HG03175 (cell line): ENCODE measurements around the gene SIPA1L3.

Experiments
- ATAC-seq: cut with Tn5 transposase; IDR thresholded peaks from one replicate; pipeline ENCODE4 v1.9.1; 2021; ENCODE audit warnings: mild to moderate bottlenecking, moderate library complexity; ENCODE audit not compliant: unreplicated experiment

Gene SIPA1L3

DNA sequence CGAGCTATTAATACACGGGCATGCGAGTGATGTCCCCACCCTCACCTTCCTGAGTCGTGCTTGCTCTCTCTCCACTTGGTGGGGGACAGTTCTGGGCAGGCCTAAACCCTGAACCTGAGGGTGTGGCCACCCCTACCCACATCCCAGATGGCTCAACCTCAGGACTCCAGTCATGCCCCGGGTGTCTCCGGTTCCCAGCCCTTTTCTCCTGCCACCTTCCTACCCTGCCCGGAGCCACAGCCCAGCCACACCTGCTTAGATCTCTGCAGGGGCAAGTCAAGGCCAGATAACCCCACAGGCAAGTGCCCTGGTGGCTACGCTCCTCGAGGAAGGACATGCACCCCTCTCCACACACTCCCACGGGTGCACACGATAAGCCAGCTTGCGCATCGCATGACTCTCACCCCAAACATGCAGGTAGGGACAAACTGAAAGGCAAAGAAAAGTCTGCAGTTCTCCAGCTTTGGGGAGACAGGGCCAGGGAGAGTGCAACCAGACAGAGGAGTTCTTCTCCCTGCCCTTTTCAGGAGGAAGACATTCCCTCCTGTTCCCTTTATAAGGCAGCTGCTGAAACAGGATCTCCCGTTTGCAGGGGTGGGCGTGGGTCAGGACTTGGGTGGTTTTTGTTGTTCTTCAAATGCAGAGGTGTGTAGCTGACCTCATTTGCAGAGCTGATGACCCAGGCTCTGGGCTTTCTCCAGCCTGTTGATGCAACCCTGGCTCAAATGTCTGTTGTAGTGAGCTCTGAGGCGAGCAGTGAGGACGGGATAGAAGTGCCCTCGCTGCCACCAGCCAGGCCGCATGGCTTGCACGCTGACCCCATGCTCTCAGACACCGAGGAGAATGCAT is 228.4 kb downstream of the SIPA1L3 start:
- ATAC-seq: no peak

DNA sequence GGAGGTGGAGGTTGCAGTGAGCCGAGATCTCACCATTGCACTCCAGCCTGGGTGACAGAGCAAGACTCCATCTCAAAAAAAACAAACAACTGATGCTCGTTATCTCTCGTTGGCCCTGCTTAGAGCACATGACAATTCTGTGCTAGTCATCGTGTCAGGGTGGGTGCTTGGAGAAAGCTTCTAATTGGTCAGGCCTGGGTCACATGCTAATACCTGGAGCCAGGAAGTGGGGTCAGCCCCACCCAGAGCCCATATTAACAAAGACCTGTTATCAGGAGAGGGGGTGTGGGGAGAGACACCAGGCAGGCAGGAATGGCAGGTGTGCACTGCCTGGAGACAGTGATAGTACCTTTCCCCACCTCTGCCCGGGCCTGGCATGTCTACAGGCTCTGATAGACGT is 232.1 kb downstream of the SIPA1L3 start:
- no peak for ATAC-seq

DNA sequence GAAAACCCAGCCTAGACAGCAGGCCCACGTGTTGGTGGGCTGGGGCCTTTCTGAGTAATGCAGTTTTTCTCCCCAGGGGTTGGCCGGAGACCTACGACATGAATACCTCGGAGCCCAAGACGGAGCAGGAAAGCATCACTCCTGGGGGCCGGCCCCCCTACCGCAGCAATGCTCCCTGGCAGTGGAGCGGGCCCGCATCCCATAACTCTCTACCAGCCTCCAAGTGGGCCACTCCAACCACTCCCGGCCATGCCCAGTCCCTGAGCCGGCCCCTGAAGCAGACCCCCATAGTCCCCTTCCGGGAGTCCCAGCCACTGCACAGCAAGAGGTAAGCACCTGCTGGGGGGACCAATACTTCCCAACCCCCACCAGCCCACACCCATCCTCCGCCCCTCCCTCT is 234.1 kb downstream of the SIPA1L3 start:
- no peak for ATAC-seq

DNA sequence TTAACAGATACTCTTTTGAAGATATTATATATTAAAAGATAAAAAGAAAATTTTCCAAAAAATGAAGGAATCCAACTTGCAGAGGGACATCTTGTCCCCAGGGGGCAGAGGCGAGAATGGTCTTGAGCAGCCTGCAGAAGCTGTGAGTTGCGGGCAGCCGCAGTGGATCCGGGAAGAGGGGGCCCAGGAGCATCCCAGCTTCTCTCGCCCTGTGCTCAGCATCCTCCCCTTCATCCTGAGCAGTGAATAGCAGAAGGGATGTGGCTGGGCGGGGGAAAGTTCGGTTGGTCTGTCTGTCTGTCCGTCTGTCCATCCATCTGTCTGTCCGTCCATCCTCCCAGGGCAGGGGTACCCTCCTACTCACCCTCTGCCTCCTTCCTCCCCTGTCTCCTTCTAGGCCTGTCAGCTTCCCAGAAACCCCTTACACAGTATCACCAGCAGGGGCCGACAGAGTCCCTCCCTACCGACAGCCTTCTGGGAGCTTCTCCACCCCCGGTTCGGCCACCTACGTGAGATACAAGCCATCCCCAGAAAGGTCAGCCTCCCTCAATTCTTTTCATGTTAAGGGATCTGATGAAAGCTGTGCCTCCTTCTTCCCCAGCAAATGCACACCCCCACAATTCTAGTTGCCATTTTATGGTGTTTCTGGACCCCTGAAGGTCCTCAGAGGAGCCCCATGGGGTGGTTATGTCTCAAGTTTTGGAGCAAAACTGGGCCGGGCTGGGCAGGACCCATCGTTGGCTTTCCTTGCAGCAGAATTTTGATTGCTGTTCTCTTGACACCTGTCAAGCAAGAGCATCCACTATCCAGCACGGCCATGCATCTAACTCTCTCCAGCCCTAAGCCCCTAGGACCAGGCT is 235.4 kb downstream of the SIPA1L3 start:
- no peak for ATAC-seq

DNA sequence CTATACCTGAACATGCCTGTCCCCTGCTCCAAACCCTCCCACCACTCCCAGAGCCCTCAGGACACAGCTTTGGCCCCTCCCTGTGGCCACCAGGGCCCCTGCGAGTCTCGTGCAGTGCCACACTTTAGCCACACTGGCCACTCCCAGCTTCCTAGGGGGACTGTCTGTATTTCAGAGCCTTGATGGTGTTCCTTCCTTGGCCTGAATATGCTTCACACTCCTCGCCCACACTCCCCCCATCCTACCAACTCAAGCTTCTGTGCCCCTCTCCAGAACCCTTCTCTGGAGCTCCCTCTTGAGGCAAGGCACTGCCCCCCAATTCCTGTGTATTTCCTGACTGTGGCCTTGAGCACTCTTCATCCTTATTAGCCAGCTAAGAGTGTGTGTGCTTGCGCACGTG is 236.8 kb downstream of the SIPA1L3 start:
- ATAC-seq: no peak

DNA sequence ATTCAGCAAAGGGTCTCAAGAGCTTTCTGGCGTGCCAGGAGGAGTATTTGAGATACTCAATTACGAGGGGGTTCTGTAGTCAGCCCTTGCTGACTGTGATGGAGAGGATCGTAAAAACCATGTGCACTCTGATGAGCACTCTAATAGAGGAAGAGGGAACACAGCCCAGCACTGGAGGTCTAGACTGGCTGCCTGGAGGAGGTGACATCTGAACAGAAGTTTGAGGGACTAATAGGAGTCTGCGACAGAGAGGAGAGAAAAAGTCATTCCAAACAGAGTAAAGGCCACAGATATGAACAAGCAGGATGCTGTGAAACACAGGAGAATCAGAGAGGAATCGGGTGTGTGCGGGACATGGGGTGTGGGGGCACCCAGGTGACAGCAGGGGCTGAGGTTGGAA is 237.7 kb downstream of the SIPA1L3 start:
- ATAC-seq: no peak

DNA sequence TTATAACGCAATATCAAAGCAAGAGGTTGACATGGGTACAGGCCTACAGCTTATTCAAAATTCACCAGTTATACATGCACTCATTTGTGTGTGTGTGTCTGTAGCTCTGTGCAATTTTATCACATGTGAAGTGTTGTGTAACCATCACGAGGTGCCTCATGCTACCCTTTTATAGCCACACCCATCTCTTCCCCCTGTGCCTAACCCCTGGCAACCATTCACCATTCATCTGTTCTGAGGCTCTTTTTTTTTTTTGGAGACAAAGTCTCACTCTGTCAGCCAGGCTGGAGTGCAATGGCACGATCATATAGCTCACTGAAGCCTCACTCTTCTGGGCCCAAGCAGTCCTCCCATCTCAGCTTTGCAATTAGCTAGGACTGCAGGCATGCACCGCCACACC is 238.6 kb downstream of the SIPA1L3 start:
- ATAC-seq: no peak

DNA sequence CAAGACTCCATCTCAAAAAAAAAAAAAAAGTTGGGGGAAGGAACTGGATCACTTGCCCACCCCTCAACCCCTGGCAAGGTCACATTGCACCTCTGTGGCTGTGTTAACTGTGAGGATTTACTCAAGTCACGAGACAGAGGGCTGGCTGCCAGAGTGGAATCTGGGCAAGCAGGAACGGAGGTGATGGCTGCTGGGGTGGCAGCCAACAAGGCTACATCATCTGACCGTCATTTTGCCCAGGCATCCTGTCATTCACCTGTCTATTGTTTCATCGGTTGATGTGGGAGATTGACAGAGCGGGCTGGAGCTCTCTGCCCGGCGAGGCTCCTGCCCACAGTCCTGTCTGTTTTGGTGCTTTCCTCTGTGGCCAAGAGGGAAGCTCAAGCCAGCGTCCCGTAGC is 241.3 kb downstream of the SIPA1L3 start:
- no peak for ATAC-seq

DNA sequence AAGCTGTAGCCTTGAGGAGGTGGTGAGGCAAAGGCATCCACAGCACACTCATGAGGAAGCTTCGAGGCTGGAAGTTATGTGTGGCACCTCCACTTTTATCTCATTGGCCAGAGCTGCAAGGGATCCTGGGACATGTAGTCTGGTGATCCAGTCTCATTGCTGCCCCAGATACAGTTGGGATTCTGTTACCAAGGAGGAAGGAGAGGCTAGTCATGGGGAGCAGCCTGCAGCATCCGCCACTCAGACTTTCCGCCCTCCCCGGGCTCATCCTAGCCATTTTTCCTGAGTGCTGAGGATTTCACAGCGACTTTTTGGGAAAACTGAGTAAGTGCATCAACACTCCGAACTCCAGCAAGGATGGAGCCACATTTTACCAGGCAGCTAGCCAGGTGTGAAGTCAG is 242.7 kb downstream of the SIPA1L3 start:
- no peak for ATAC-seq

DNA sequence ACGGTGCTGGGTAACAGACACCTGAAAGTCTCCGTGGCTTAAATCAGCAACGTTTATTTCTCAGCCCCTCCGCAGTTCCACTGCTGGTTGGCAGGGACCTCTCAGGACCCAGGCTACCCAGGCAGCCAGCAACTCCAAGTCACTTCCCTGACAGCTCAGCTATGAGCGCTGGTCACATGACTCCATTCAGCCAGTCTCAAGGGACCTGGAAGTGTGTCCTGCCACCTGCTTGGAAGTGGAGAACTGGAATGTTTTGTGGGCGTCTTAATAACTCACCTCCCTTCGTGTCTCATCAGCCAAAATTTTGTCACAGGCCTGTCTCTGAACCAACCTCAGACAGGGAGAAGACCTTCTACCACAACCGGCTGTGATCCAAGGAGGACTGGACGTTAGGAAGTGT is 244.2 kb downstream of the SIPA1L3 start:
- ATAC-seq: no peak

DNA sequence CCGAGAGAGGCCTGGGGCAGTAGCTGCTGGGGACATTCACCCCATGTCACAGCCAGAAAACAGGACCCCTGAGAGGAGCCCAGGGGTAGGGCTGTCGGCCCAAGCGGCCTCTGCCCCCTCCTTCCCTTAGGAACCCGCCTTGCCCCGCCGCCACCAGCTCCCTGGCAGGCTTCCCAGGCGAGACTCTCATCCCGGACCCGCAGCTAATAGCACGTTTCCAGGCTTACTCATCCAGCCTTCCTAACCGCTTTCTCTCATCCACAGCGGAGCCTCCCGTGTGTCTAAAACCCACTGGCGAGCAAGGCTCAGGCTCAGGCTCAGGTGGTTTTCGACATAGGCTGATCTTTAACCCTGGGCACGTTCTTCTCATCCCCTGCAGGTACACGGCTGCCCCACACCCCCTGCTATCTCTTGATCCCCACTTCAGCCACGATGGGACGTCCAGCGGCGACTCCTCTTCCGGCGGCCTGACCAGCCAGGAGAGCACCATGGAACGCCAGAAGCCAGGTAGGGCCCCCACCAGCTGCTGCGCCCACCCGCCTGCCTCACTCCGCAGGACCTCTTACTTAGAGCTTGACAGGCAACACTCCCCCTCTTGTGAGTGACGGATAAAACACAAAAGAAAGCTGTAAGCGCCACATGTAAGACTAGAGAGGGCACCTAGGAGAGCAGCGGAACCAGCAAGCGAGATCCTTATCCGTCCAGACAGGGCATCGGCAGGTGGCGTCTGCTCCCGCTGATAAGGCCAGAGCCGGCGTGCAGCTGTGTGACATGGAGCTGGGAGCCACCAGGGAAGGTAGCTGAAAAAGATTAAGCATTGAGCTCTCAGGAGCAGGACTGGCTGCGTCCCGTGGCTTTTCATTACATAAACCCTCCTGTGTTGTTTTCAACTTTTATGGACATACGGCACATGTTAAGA is 245.7 kb downstream of the SIPA1L3 start:
- no peak for ATAC-seq

DNA sequence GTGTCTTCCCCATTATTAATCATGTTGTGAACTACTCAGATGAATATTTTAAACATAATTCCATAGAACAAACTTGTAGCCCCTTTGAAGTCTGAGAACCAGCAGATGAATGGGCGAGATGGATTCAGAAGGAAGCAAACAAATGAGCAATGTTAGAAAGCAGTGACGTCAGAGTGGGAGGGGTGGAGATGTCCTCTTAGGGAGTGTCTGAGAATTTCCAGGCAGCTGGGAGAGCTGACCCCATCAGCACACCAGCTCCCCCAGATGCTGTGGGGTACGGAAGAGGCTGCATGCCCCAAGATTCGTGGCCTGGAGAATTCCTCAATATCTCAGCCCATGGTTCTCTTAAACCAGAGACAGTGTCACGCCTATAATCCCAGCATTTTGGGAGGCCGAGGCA is 248.4 kb downstream of the SIPA1L3 start:
- no peak for ATAC-seq

DNA sequence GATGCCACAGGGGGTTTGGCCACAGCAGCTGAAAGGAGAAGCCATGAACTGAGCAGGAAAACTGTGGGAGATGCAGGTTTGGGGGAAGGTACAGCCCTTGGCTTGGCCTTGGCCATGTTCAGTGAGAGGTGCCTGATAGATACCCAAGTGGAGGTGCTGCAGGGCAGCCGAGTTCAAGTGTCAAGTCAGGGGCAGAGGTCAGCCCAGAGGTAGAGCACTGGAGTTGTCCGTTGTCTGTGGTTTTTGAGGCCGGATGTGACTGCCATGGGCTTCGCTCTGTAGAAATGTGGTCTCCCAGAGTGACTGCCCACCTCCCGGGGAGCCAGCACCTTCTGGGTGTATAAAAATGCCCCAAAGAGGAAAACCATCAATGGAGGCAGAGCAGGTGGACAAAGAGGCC is 251.7 kb downstream of the SIPA1L3 start:
- no peak for ATAC-seq

DNA sequence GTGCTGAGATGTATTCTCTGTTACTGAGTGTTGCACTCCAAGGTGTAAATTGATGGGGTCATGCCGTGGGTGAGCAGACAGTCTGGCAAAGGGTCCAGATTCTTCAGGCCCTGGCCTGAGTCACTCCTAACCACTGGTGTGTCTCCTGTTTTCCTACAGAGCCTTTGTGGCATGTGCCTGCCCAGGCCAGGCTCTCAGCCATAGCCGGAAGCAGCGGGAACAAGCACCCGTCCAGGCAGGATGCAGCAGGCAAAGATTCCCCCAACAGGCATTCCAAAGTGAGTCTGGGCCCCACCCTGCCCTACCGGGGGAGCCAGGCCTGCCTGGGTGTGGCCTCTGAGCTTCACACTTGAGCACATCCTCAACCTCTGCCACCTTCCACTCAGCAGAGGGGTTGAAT is 255.1 kb downstream of the SIPA1L3 start:
- ATAC-seq: no peak

DNA sequence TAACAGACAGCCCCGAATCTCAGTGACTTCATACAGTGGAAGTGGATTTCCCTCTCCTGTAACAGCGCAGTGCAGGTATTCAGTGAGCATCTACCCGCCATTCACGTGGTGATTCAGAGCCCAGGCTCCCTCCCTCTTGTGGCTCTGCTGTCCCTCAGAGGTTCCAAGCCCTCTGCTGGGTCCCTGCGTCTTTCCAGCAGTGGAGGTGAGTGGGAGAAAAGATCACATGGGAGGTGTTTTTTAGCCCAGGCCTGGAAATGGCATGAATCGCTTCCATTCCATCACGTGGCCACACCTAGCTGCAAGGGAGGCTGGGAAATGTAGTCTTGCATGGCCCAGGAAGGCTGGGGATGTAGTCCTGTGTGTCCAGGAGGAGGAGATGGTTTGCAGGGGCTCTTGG is 255.6 kb downstream of the SIPA1L3 start:
- no peak for ATAC-seq

DNA sequence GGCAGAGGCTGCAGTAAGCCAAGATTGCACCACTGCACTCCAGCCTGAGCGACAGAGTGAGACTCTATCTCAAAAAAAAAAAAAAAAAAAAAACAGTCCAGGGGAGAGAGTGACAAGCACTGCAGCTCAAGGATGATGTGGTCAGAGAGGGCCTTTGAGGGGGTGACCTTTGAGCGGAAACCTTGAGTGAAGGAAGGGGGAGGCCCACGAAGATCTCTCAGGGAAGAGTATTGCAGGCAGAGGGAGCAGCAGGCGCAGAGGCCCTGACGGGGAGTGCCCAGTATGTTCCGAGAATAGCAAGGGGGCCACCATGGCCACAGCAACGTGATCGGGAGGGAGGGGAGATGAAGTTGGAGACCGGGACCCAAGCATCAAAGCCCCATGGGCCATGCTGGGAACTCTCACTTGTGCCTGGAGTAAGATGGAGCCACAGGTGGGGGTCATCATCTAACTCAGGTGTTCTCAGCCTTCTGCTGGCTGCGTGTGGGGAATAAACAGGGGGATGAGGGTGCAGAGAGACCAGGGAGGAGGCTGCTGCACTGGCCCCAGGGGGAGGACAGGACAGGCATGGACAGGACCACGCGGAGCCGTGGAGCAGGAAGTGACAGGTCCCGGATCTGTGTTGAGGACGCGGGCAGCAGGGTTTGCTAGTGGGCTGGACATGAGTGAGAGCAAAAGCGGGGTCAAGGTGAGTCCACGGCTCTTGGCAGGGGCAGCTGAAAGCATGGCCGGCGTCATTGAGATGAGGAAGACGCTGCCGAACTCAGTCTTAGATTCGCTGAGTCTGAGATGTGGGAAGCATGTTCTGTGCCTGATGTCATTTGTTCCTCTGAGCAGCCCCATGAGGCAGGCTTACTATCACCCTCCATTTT is 256.6 kb downstream of the SIPA1L3 start:
- no peak for ATAC-seq

DNA sequence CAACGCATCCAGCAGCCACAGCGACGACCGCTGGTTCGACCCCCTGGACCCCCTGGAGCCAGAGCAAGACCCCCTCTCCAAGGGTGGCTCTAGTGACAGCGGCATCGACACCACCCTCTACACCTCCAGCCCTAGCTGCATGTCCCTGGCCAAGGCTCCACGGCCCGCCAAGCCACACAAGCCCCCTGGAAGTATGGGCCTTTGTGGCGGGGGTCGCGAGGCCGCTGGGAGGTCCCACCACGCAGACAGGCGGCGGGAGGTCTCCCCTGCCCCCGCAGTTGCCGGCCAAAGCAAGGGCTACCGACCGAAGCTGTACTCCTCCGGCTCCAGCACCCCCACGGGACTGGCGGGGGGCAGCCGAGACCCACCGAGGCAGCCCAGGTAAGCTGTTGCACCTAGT is 257.5 kb downstream of the SIPA1L3 start:
- ATAC-seq: no peak

DNA sequence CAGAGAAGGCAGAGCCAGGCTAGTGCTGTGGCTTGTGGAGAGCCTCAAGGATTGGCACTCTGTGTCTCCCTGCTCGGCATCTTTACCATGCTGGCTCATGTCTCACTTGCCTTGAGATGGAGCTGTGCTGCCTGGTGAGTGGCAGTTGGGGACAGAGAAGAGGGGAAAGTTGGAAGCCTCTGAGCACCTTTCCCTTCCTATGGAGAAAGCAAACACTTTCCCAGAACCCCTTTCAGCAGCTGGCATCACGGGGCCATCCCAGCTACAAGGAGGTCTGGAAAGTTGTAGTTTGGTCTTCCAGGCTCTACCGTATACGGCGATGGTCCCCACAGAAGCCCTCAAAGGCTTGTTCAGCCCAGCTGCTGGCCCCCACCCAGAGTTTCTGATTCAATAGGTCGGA is 258.3 kb downstream of the SIPA1L3 start:
- no peak for ATAC-seq

DNA sequence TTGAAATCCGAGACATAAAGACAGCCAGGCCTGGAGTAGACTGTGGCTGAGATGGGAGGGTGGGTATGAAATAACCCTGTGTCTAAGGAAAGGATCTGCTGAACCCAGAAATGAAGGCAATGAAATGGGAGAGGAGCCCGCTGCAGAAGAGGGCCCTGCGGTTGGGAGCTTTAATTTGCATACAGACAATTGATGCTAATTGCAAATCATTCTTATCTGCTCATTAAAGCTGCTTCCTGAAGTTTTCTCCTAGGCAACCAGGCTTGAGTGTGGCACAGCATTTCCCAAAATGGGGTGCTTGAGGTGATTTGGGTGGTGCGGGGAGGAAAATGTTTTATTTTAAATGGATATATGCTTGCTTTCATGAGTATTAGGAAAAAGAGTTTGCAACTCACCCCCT is 261.6 kb downstream of the SIPA1L3 start:
- no peak for ATAC-seq

DNA sequence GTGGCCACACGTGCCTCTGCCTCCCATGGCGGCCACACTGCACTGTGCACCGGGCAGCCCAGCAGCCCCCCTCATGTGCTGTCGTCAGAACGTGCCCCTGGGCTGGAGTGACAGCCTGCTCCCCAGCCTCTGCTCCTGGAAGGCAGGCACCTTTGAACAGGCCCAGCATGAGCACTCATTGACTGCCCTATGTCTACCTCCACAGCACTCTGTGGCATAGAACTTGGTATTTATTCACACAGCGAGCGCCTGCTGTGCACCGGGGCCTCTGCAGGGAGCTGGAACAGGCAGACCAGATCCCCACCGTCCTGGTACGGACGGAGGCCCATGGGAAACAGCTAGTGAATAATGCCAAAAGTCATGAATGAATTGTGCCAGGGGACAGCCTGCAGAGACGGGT is 263.3 kb downstream of the SIPA1L3 start:
- ATAC-seq: no peak
